OCI-LY3 (cell line): ENCODE measurements around the gene ARL8A.

Experiments
- CTCF ChIP-seq: fragments of 200-600, 300-600 bp; sonication (generic); IDR thresholded peaks from 2 replicates; pipeline ENCODE4 v1.5.1; 2014; ENCODE audit warnings: antibody characterized with exemption, low read length, low read depth
- EZH2phosphoT487 ChIP-seq: fragments of 200-600 bp; shearing (Covaris generic); IDR thresholded peaks from 2 replicates; pipeline ENCODE4 v1.6.1; 2018; ENCODE audit warnings: antibody characterized with exemption, mixed run types, low read depth

DNA sequence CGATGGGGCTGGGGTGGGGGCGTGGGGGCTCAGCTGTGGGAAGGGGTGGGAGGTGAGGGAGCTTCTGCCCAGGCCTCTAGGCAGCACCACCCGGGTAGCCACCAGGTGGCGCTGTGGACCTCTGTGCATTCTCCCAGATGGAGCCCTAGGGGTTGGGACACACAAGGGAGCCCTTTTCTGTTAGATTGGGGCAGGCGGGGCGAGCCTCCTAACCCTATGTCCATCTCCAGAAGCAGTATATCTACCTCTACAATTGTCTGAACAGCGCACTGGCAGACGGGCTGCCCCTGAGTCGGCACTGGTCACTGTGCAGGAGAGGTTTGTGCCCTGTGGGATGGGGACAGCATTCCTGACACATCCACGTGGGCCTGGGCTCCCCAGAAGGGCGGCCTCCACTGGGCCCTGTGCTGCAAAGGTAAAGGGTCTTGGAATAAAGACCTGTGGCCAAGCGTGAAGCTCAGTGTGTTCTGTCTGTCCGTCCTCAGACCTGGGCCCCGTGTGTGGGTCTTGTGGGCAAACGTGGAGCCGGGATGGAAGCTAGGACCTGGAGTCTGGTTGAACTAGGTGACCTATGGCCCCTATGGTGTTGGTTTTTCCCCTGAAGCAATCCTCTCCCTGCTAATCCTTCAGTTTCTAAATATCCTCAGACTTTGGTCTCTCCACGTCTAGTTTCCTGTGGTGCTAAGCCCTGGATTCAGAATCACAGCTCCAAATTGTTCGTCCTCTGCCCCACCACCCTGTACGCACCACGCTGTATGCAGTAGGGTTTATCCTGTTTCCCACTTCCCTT lies 44.7 kb upstream of the ARL8A start:
- TF ChIP-seq CTCF (peak; percentile 67), EZH2phosphoT487 (no peak)
